HG02571 (cell line): Measurements from ENCODE around the gene TBC1D17.
A peak's percentile ranks its signal among the peaks of the same experiment; 100 is the strongest.

ENCODE experiments used
- ATAC-seq: cut with Tn5 transposase; IDR thresholded peaks from one replicate; pipeline ENCODE4 v1.9.1; 2021; ENCODE audit warnings: mild to moderate bottlenecking, moderate library complexity; ENCODE audit not compliant: unreplicated experiment

The TBC1D17 gene

GRCh38 chr19:49847731-49848696, 29.5 kb upstream of the TBC1D17 start:
- no peak for ATAC-seq

- ATAC-seq = no peak
These were observed 28.6 kb upstream of the TBC1D17 start for GRCh38 chr19:49848938-49849337.

- no peak for ATAC-seq
These were observed 27.9 kb upstream of the TBC1D17 start for GRCh38 chr19:49849433-49850220.

- ATAC-seq = no peak
These were observed 27.3 kb upstream of the TBC1D17 start for GRCh38 chr19:49850221-49850486.

GRCh38 chr19:49850487-49851342, 26.8 kb upstream of the TBC1D17 start, which contains the start of gene PTOV1:
Gene PTOV1, plus strand, starts transcription at chr19:49851159.
- peak; percentile 73 for ATAC-seq

GRCh38 chr19:49851456-49852259, 25.8 kb upstream of the TBC1D17 start:
- ATAC-seq = no peak

- no peak for ATAC-seq
These were observed 24.8 kb upstream of the TBC1D17 start for GRCh38 chr19:49852631-49853126.

- no peak for ATAC-seq
These were observed 23.6 kb upstream of the TBC1D17 start for GRCh38 chr19:49853852-49854377.

GRCh38 chr19:49854378-49855263, 22.9 kb upstream of the TBC1D17 start:
- ATAC-seq = no peak

- ATAC-seq = no peak
These were observed 22.2 kb upstream of the TBC1D17 start for GRCh38 chr19:49855277-49855675.

GRCh38 chr19:49855676-49856573, 21.6 kb upstream of the TBC1D17 start:
- no peak for ATAC-seq

- no peak for ATAC-seq
These were observed 20.9 kb upstream of the TBC1D17 start for GRCh38 chr19:49856574-49857021.

- no peak for ATAC-seq
These were observed 20.3 kb upstream of the TBC1D17 start for GRCh38 chr19:49857061-49857837.

- ATAC-seq = no peak
These were observed 19.7 kb upstream of the TBC1D17 start for GRCh38 chr19:49857838-49858087.

- ATAC-seq = no peak
These were observed 19.2 kb upstream of the TBC1D17 start for GRCh38 chr19:49858088-49858985.

GRCh38 chr19:49859682-49860335, 17.7 kb upstream of the TBC1D17 start:
- ATAC-seq = no peak
